H1 (cell line): ENCODE data around the gene LRRC56. TPM values are rescaled to one million over a fixed set of nuclear protein-coding genes. Genes with fewer than 3 reads are reported as not detected.

Experiments used
- CTCF ChIA-PET: fragments of 300-600 bp; sonication (Branson Sonifier 250); formaldehyde crosslinking; loops from one replicate; lab custom pipeline; 2021; ENCODE audit not compliant: partially characterized antibody; lab: Charles Lee
- POLR2A ChIA-PET: fragments of 300-600 bp; sonication (Branson Sonifier 250); formaldehyde crosslinking; loops from one replicate; lab custom pipeline; 2021; ENCODE audit warnings: inconsistent platforms; ENCODE audit not compliant: partially characterized antibody; lab: Charles Lee
- DNase-seq, 2 experiments: peaks; one replicate each; pipeline versions ENCODE4 v3.0.0 to v3.0.0-alpha.2; 2010 to 2022; ENCODE audit warnings: low spot score in 2 of 2, low read depth in 1 of 2, mixed read lengths in 1 of 2
- FAIRE-seq: peaks from 2 replicates; lab custom pipeline; 2011; peaks lifted over from hg19 to GRCh38; lab: Jason Lieb, UNC
- H2AFZ ChIP-seq: 2 replicates; pipeline ENCODE4 v1.8.1; 2012; ENCODE audit warnings: low read length, inconsistent platforms
- H2AK5ac ChIP-seq: 2 replicates; pipeline ENCODE4 v1.6.1; 2013; ENCODE audit warnings: low read depth, low read length
- H2BK120ac ChIP-seq: replicated peaks from 2 replicates; pipeline ENCODE3; 2013; ENCODE audit warnings: low read depth, low read length, inconsistent platforms
- H2BK12ac ChIP-seq: 2 replicates; pipeline ENCODE4 v1.6.1; 2013; ENCODE audit warnings: low read depth, low read length
- H2BK15ac ChIP-seq: 2 replicates; pipeline ENCODE4 v1.6.1; 2013; ENCODE audit warnings: low read length
- H2BK20ac ChIP-seq: 2 replicates; pipeline ENCODE4 v1.6.1; 2013; ENCODE audit warnings: low read length
- H2BK5ac ChIP-seq: 2 replicates; pipeline ENCODE4 v1.6.1; 2013; ENCODE audit warnings: low read depth, low read length
- H3K14ac ChIP-seq: 2 replicates; pipeline ENCODE4 v1.6.1; 2013; ENCODE audit warnings: inconsistent platforms; ENCODE audit not compliant: insufficient read length
- H3K18ac ChIP-seq: 2 replicates; pipeline ENCODE4 v1.6.1; 2013; ENCODE audit warnings: low read length; ENCODE audit errors: extremely low read depth
- H3K23ac ChIP-seq: 2 replicates; pipeline ENCODE4 v1.6.1; 2013; ENCODE audit warnings: inconsistent platforms; ENCODE audit not compliant: insufficient read length
- H3K23me2 ChIP-seq: 2 replicates; pipeline ENCODE4 v1.6.1; 2013; ENCODE audit warnings: low read depth, low read length
- H3K27ac ChIP-seq: 2 replicates; pipeline ENCODE4 v1.6.1; 2011; ENCODE audit warnings: low read depth, low read length, inconsistent platforms
- H3K27me3 ChIP-seq, 4 experiments: replicated peaks in 1 of 4; 1 replicate in 1 of 4; 2 replicates in 3 of 4; pipeline versions ENCODE4 v1.6.1 to v1.8.1; 2011 to 2013; ENCODE audit warnings: low read length in 3 of 4, mild to moderate bottlenecking in 3 of 4, inconsistent platforms in 2 of 4, mixed read lengths in 2 of 4, moderate library complexity in 1 of 4; ENCODE audit not compliant: control insufficient read depth in 3 of 4, insufficient read depth in 3 of 4; ENCODE audit errors: extremely low read depth in 1 of 4
- H3K36me3 ChIP-seq, 4 experiments: 2 replicates each; pipeline versions ENCODE4 v1.6.1 to v1.8.1; 2011 to 2013; ENCODE audit warnings: mild to moderate bottlenecking in 4 of 4, low read length in 3 of 4, moderate library complexity in 2 of 4, control low read depth in 1 of 4, inconsistent platforms in 1 of 4; ENCODE audit not compliant: insufficient read depth in 4 of 4, control insufficient read depth in 2 of 4
- H3K4ac ChIP-seq: replicated peaks from 2 replicates; pipeline ENCODE3; 2013; ENCODE audit warnings: low read length, low read depth, mixed read lengths, inconsistent platforms; ENCODE audit not compliant: insufficient read length
- H3K4me1 ChIP-seq, 4 experiments: replicated peaks in 1 of 4; 1 replicate in 1 of 4; 2 replicates in 3 of 4; pipeline versions ENCODE4 v1.6.1 to v1.8.1; 2011 to 2013; ENCODE audit warnings: low read length in 3 of 4, inconsistent platforms in 2 of 4, mixed read lengths in 1 of 4; ENCODE audit not compliant: insufficient read depth in 4 of 4, control insufficient read depth in 3 of 4
- H3K4me2 ChIP-seq, 2 experiments: 2 replicates each; pipeline versions ENCODE4 v1.6.1 to v1.8.1; 2011 to 2013; ENCODE audit warnings: low read depth in 2 of 2, low read length in 2 of 2, control low read depth in 1 of 2, inconsistent platforms in 1 of 2, mild to moderate bottlenecking in 1 of 2; ENCODE audit not compliant: insufficient read depth in 1 of 2
- H3K4me3 ChIP-seq, 4 experiments: fragments of 200-600, 300-600 bp in 1 of 4; sonication (generic), shearing (Covaris generic), sonication (Bioruptor Twin) in 1 of 4; 2 replicates each; pipeline versions ENCODE4 v1.5.1 to v1.8.1; 2011 to 2016; ENCODE audit warnings: low read length in 4 of 4, low read depth in 3 of 4, control low read depth in 2 of 4, inconsistent platforms in 2 of 4, mild to moderate bottlenecking in 2 of 4, mixed read lengths in 1 of 4, moderate library complexity in 1 of 4; ENCODE audit not compliant: insufficient read depth in 2 of 4; ENCODE audit errors: extremely low read depth in 1 of 4
- H3K56ac ChIP-seq: replicated peaks from 2 replicates; pipeline ENCODE3; 2013; ENCODE audit warnings: low read depth, mild to moderate bottlenecking, mixed read lengths, low read length, inconsistent platforms; ENCODE audit not compliant: insufficient read length
- H3K79me1 ChIP-seq: 2 replicates; pipeline ENCODE4 v1.6.1; 2013; ENCODE audit warnings: low read depth, low read length, control low read depth
- H3K79me2 ChIP-seq, 2 experiments: 2 replicates each; pipeline versions ENCODE4 v1.6.1 to v1.8.1; 2012 to 2013; ENCODE audit warnings: low read length in 2 of 2, mild to moderate bottlenecking in 2 of 2, inconsistent platforms in 1 of 2; ENCODE audit not compliant: insufficient read depth in 2 of 2, control insufficient read depth in 1 of 2
- H3K9ac ChIP-seq, 4 experiments: replicated peaks in 1 of 4; 1 replicate in 1 of 4; 2 replicates in 3 of 4; pipeline versions ENCODE4 v1.6.1 to v1.8.1; 2011 to 2013; ENCODE audit warnings: low read depth in 3 of 4, low read length in 3 of 4, control low read depth in 2 of 4, mild to moderate bottlenecking in 2 of 4, moderate library complexity in 2 of 4, inconsistent platforms in 1 of 4; ENCODE audit errors: extremely low read depth in 1 of 4
- H3K9me3 ChIP-seq, 2 experiments: 2 replicates each; pipeline versions ENCODE4 v1.6.1 to v1.8.1; 2012 to 2013; ENCODE audit warnings: mild to moderate bottlenecking in 2 of 2, moderate library complexity in 2 of 2, control low read depth in 1 of 2, inconsistent platforms in 1 of 2, low read depth in 1 of 2, low read length in 1 of 2, mixed read lengths in 1 of 2; ENCODE audit not compliant: insufficient read depth in 2 of 2
- H4K20me1 ChIP-seq, 2 experiments: replicated peaks in 1 of 2; 2 replicates each; pipeline versions ENCODE3 to v1.8.1; 2011 to 2013; ENCODE audit warnings: inconsistent platforms in 2 of 2, low read length in 2 of 2, mild to moderate bottlenecking in 1 of 2; ENCODE audit not compliant: insufficient read depth in 2 of 2, control insufficient read depth in 1 of 2
- H4K5ac ChIP-seq: 2 replicates; pipeline ENCODE4 v1.6.1; 2013; ENCODE audit warnings: low read length, low read depth, mixed read lengths, inconsistent platforms; ENCODE audit not compliant: insufficient read length
- H4K8ac ChIP-seq: 2 replicates; pipeline ENCODE4 v1.8.0; 2013; ENCODE audit warnings: mild to moderate bottlenecking, moderate library complexity, low read length, inconsistent platforms; ENCODE audit not compliant: insufficient read depth; ENCODE audit errors: extremely low read depth
- H4K91ac ChIP-seq: replicated peaks from 2 replicates; pipeline ENCODE3; 2013; ENCODE audit warnings: low read length, mixed read lengths, inconsistent platforms; ENCODE audit not compliant: insufficient read length
- ATF2 ChIP-seq: IDR thresholded peaks from 2 replicates; pipeline ENCODE4 v1.6.1; 2012; ENCODE audit warnings: low read length, inconsistent platforms
- BRCA1 ChIP-seq: IDR thresholded peaks from 2 replicates; pipeline ENCODE4 v1.6.1; 2012; ENCODE audit warnings: low read depth, low read length, improper control_type of control experiment
- HDAC6 ChIP-seq: IDR thresholded peaks from one replicate; pipeline ENCODE4 v1.7.1; 2012; ENCODE audit warnings: low read depth, mild to moderate bottlenecking, inconsistent platforms, low read length, moderate library complexity
- JUN ChIP-seq: IDR thresholded peaks from 2 replicates; pipeline ENCODE4 v1.6.1; 2011; ENCODE audit warnings: low read depth, mild to moderate bottlenecking, improper control_type of control experiment, low read length
- POLR2AphosphoS5 ChIP-seq: IDR thresholded peaks from 2 replicates; pipeline ENCODE4 v1.6.1; 2011; ENCODE audit warnings: low read depth, low read length
- POU5F1 ChIP-seq: IDR thresholded peaks from 2 replicates; pipeline ENCODE4 v1.6.1; 2011; ENCODE audit warnings: low read depth, mild to moderate bottlenecking, low read length, moderate library complexity
- SP1 ChIP-seq: IDR thresholded peaks from 2 replicates; pipeline ENCODE4 v1.6.1; 2011; ENCODE audit warnings: low read depth, low read length
- WGBS, 2 experiments: shearing (Covaris generic) in 1 of 2; methylation state at CpG; one replicate each; pipeline versions ENCODE4 v1.1.6 to v1.1.7; 2013 to 2015; ENCODE audit warnings: low lambda C conversion rate in 2 of 2, mixed read lengths in 2 of 2, inconsistent platforms in 1 of 2, low coverage in 1 of 2, missing lambda C conversion rate in 1 of 2; ENCODE audit not compliant: insufficient replicate concordance in 2 of 2, insufficient coverage in 1 of 2, insufficient read length in 1 of 2; ENCODE audit errors: extremely low coverage in 1 of 2, missing lambda C conversion rate in 1 of 2; 5-methylcytosine and 5-hydroxymethylcytosine counted together
- polyA plus RNA-seq, 7 experiments: library from polyadenylated mRNA; depleted of rRNA in 3 of 7; stranded (reverse) in 5 of 7; unstranded in 2 of 7; fragments of >200 nt in 5 of 7; fragments of 200-250 nt in 2 of 7; gene quantifications; 1 replicate in 5 of 7; 2 replicates in 1 of 7; 4 replicates in 1 of 7; pipeline versions ENCODE4 v1.2.1 to v1.2.3, GENCODE V29; 2011 to 2013; ENCODE audit warnings: missing spikeins in 2 of 7, mixed read lengths in 2 of 7
- total RNA-seq: library from RNA; stranded (reverse); fragmentation: NEBNext Ultra II Directional; extraction: Animal tissue kit (Norgen Biotek cat#: 25700); gene quantifications from 2 replicates; pipeline ENCODE4 v1.2.1, GENCODE V29; 2021

LRRC56 gene
- total and polyA plus RNA-seq, 2 of the 8 experiments (the other 6 are each of a cell fraction or from before 2014, with no cell fraction given), result 0.94 to 1.9 TPM

DNA sequence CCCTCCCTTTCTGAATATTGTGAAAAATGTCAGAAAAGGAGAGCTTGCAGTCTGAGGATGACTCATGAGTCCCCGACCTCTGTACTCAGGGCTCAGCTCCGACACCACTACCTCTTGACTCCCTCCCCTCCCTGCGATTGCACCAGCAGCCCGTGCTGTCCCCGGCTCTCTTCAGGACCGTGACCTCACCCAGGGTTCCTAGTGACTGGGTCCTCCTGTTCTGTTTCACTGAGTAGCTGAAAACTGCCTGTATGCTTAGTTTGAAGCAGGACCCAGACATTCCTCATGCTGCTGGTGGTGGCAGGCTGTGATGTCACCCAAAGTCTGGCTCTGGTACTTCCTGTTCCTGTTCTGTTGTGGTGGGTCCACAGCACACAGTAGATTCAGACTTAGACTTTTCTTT is 50.7 kb downstream of the LRRC56 start:
- Histone ChIP-seq H4K5ac (no peak overlapping the region), H2BK120ac (no peak overlapping the region), H3K79me2 (peaks cover 0 to 12% of the 10 kb centered on the region in 2 experiments; a peak in 2 of 4 replicates), H3K23me2 (no peaks in the 10 kb centered on the region), H2BK20ac (no peak overlapping the region), H3K27ac (no peak overlapping the region), H3K4me2 (no peak overlapping the region), H3K4ac (no peak overlapping the region), H3K14ac (no peak overlapping the region), H4K8ac (no peak overlapping the region), H3K79me1 (peaks cover 8% of the 10 kb centered on the region; the same call in 1 of the 2 replicates), H3K18ac (no peak overlapping the region), H3K9me3 (no peaks in the 10 kb centered on the region), H2AFZ (no peak overlapping the region), H3K9ac (no peak overlapping the region; a peak in 1 of 7 replicates)
- CTCF ChIA-PET, result interaction anchor here (0.6 to 1.4 kb wide), 2 partner anchors 68 to 136 kb away, joined by 3 to 5 read pairs; no protein-coding TSS in a partner anchor
- DNase-seq (no peak), FAIRE-seq (no peak)
- TF ChIP-seq POLR2AphosphoS5 (no peak), HDAC6 (no peak), ATF2 (no peak), POU5F1 (no peak), JUN (no peak), BRCA1 (no peak), SP1 (no peak)
- TF ChIP-seq, all 59 proteins: peak for 0
- Histone ChIP-seq H3K23ac (no peak overlapping the region), H4K20me1 (peaks cover 19 to 23% of the 10 kb centered on the region in 2 experiments), H2BK5ac (no peak overlapping the region), H3K4me3 (no peak overlapping the region), H2AK5ac (no peak overlapping the region), H3K56ac (no peak overlapping the region), H2BK12ac (no peak overlapping the region), H3K4me1 (no peaks in the 10 kb centered on the region), H3K36me3 (peaks cover 30 to 57% (median 47%) of the 10 kb centered on the region in 4 experiments), H3K27me3 (no peaks in the 10 kb centered on the region), H2BK15ac (no peak overlapping the region), H4K91ac (no peak overlapping the region)
- 94% methylated on average over 6 of the region's 6 CpGs; no CpG with 5 or more reads in 1 of the 2 experiments for WGBS, 2 experiments
- POLR2A ChIA-PET, result interaction anchor here (0.6 to 2.2 kb wide), 2 partner anchors 10 to 17 kb away, joined by 3 to 9 read pairs; no protein-coding TSS in a partner anchor
